ENCODE measurements around the gene BATF3. TPM values are rescaled to one million over a fixed set of nuclear protein-coding genes. Genes with fewer than 3 reads are reported as not detected.
A peak's percentile ranks its signal among the peaks of the same experiment; 100 is the strongest.
"Not testable (repeated sequence)": the region's sequence is repeated elsewhere in the genome, so short reads cannot be mapped to it uniquely, and the experiment has no call there.

The BATF3 gene
- total RNA-seq, 4 donors from 2014 or later = 0.74 to 2.1 (median 0.84) TPM; not detected in 1

- TF ChIP-seq CTCF (IDR thresholded peaks at IDR 0.05) (no peak), POLR2A (IDR thresholded peaks at IDR 0.05) (no peak)
- intact Hi-C loops (cut with DNase I; ENCODE audit: low total_unique reads) = no loop called here
- 47 to 50% methylated on average over 9 of the region's 9 CpGs for WGBS, 2 donors
- peak in 1 of 2 donors; percentile 73 for DNase-seq (ENCODE audit: low spot score in 2 of 2)
- H3K4me3 ChIP-seq (ENCODE audit: low read depth, poor library complexity, severe bottlenecking) = no peak overlapping the region
These were observed 32.2 kb downstream of the BATF3 start for GRCh38 chr1:212667223-212668139.

- WGBS, 2 donors = 85 to 90% methylated on average over 10 of the region's 10 CpGs
- DNase-seq (ENCODE audit: low spot score in 2 of 2) = no peak
- no peak overlapping the region for H3K4me3 ChIP-seq (ENCODE audit: low read depth, poor library complexity, severe bottlenecking)
- intact Hi-C loops (cut with DNase I; ENCODE audit: low total_unique reads) = no loop called here
- TF ChIP-seq POLR2A (IDR thresholded peaks at IDR 0.05) = no peak
- no peak for TF ChIP-seq CTCF (IDR thresholded peaks at IDR 0.05)
These were observed 33.4 kb downstream of the BATF3 start for GRCh38 chr1:212666116-212666775.

DNA sequence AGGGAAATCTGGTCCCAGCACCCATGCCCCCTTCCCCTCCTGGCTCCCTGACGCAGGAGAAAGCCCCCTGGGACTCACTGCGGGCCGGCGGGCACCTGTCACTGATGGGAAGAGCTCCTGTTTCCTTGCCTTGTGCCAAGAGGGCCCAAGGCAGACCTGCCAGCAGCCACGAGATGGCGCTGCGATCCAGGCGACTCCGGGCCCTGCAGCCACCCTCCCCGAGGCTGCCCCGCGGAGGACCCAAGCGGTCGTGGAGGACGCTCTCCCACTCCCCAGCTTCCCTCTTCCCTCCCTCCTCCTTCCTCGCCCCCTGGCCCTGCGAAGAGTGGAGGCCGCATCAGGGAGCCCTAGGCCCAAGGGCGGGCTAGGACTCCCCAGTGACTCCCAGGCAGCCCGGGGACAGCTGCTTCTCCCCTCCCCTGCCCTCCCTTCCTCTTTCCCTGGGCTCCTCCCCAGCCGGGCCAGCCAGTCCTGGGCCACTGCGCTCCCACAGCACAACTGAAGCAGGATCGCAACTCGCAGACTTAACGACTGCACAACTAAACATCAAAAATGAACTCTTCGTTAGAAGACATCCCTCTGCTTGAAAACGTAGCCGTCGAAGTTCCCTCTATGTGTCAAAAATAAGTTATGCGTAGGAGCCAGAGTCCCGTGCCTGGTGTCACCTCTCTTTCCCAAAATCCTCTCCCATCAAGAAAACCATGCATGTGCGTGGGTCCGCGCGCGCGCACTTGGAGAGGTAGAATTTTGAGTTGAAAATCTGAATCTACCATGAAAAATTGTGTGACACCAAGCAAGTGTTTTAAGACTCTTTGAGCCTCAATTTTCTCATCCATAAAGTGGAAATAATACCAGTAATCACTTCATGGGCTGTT is 34.2 kb downstream of the BATF3 start:
- TF ChIP-seq POLR2A (IDR thresholded peaks at IDR 0.05) = no peak
- TF ChIP-seq CTCF (IDR thresholded peaks at IDR 0.05) = peak in 1 of 3 donors; percentile 34
- peak; percentile 63 to 95 for DNase-seq (ENCODE audit: low spot score in 2 of 2)
- intact Hi-C loops (cut with DNase I; ENCODE audit: low total_unique reads) = no loop called here
- no peak overlapping the region for H3K4me3 ChIP-seq (ENCODE audit: low read depth, poor library complexity, severe bottlenecking)
- 24 to 30% methylated on average over 33 to 35 of the region's 37 CpGs for WGBS, 2 donors

DNA sequence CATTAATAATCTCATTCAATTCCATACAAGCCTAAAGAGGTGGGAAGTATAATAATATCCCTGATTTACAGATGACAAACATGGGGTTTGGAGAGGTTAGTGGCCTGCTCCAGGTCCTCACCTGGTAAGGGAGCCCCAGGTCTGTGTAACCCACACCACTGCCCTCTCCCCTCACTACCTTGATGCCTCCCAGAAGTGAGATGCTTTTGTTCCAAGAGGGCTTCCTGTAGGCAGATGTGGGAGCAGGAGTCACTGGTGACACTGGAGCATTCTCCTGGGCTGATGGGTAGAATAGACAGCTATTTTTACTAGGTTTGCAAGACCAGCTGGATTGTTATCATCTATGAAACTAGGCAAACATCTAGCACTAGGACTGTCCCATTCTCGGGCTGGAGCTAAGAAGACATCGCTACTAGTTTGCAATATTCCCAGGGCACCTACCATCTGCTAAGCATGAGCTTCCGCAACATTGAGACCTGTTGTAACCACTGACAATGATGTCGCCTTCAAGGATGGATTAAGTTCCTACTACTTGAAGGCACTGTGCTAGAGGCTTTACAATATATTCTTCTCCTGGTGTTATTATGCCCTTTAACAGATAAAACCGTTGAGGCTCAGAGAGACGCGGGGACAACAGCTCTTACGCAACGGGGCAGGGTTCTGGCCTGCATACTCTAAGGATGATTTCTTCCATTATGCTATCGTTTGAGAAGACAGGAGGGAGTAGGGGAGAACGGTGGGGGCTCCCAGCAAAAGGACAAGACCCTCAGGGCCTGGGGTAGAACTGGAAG is 35.0 kb downstream of the BATF3 start:
- no peak overlapping the region for H3K4me3 ChIP-seq (ENCODE audit: low read depth, poor library complexity, severe bottlenecking)
- 69 to 74% methylated on average over 11 of the region's 11 CpGs for WGBS, 2 donors
- intact Hi-C loops (cut with DNase I; ENCODE audit: low total_unique reads) = no loop called here

GRCh38 chr1:212658250-212658649 is 41.4 kb downstream of the BATF3 start:
- intact Hi-C loops (cut with DNase I; ENCODE audit: low total_unique reads); DNase-seq (ENCODE audit: low spot score in 2 of 2); H3K4me3 ChIP-seq (ENCODE audit: low read depth, poor library complexity, severe bottlenecking): not testable (repeated sequence)
- 77 to 78% methylated on average over 7 of the region's 7 CpGs for WGBS, 2 donors

More for the DNA sequence above, 35.0 kb downstream of the BATF3 start:
- TF ChIP-seq POLR2A (IDR thresholded peaks at IDR 0.05) (no peak), CTCF (IDR thresholded peaks at IDR 0.05) (no peak)
- no peak for DNase-seq (ENCODE audit: low spot score in 2 of 2)
